Activated CD4-positive, CD25-positive, alpha-beta regulatory T cell treated with anti-CD3 and anti-CD28 coated beads, Interleukin-2, amount 50 U/mL, for 24 hours (primary cell): ENCODE measurements around the gene ONECUT3.
"Not testable (repeated sequence)": the region's sequence is repeated elsewhere in the genome, so short reads cannot be mapped to it uniquely, and the experiment has no call there.

Source experiments
- ATAC-seq, 2 donors: fragments of 150-1000 bp; cut with Tn5 transposase; one replicate each; pipeline ENCODE4 v1.10.0; 2021; ENCODE audit warnings: mild to moderate bottlenecking in 1 of 2, moderate library complexity in 1 of 2

The ONECUT3 gene

DNA sequence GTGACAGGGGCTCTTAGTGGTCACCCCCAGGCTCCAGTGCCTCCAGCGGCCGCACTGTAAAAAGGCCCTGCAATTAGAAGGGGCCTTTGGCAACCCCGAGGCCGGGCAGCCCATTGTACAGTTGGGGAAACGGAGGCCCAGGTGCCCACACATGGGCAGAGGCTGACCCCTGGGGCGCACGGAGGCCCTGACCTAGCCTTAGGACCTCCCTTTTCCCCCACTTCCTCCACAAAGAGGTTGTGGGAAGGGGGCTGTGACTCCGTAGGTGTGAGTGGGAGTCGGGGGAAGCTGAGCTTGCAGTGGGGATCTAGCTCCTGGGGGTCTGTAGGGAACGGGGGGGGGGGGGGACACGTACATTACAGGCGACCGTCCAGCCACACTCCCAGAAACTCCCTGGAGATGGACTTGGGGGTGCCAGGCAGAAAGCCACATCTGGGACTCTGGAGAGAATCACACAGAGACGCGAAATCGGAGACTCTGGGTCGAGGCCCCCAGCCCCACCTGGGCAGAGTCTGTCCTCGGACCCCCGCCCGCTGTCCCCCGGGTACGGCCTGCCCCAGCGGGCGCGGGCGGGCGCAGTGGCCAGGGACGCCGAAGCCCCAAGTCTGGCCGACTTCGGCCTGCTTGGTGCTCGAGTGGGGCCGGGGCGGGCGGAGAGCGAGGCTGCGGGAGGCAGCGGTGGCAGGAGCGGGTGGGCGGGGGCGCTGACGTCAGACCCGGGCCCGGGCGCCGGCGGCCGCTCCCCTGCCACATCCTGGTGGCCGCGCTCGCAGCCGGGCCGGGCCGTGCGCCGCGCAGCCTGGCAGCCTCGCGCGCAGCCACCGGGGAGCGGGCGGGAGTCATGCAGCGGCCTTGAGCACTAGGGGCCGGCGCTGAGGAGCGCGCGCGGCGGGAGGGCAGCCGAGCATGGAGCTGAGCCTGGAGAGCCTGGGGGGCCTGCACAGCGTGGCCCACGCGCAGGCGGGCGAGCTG is at the start of gene ONECUT3:
ONECUT3 (plus strand) TSS at position 750 of the 972 bp plus-strand sequence; CDS start at position 907, 157 bp downstream.
- ATAC-seq: no peak

DNA sequence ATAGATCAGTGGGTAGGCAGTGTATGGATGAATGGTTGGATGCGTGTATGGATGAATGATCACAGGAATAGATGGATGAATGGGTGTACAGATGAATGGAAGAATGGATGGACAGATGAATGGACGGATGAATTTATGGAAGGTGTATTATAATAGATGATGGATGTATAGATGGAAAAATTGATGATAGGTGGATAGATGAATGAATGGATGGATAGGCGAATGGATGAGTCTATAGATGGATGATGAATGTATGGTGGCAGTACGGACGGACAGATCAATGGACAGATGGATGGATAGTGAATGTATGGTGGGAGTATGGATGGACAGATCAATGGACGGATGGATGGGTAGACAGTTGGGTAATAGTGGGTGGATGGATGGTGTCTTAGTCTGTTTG is 49.0 kb upstream of the ONECUT3 start:
- no peak for ATAC-seq

- no peak for ATAC-seq
Measured at GRCh38 chr19:1705367-1705766, 47.9 kb upstream of the ONECUT3 start.

- ATAC-seq: not testable (repeated sequence)
Measured at GRCh38 chr19:1706646-1707045, 46.7 kb upstream of the ONECUT3 start.

DNA sequence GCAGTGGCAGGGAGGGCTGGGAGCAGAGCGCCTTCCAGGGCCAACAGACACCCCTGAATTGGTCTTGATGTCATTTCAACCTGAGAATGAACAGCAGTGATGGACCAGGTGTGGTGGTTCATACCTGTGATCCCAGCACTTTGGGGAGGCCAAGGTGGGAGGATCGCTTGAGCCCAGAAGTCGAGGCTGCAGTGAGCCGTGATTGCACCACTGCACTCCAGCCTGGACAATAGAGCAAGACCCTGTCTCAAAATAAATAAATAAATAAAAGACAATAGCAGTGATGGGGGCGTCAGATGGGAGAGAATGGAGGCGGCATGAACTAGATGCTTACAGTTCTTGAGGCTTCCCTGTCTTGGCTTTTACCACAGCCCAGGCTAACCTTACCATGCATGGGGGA is 46.1 kb upstream of the ONECUT3 start:
- no peak for ATAC-seq

- no peak for ATAC-seq
Measured at GRCh38 chr19:1713170-1713569, 40.1 kb upstream of the ONECUT3 start.

DNA sequence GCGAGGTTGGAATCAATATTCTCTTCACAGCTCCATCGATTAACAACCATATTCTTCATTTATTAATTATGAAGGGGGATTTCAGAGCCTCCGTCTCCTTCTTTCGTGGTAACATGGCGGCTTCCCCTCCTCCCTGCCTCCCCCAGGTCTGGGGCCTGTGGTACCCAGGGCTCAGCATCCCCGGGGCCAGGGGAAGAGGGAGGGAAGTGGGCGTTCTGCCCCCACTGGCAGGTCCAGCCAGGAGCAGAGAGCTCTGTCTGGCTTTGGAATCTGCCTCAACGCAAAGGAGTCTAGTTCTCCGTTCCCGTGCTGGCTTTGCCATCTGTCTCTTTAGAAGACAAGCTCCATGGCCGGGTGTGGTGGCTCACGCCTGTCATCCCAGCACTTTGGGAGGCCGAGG is 37.8 kb upstream of the ONECUT3 start:
- no peak for ATAC-seq

GRCh38 chr19:1717200-1717969 is 35.9 kb upstream of the ONECUT3 start:
- no peak for ATAC-seq

DNA sequence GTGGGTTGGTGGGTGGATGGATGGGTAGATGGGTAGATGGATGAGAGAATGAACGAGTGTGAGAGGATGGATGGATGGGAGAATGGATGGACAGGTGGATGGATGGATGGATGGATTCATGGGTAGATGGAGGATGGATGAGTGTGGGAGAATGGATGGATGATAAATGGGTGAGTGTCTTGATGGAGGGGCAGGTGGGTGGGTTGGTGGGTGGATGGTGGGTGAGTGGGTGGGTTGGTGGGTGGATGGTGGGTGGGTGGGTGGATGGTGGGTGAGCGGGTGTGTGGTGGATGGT is 35.4 kb upstream of the ONECUT3 start:
- no peak for ATAC-seq

DNA sequence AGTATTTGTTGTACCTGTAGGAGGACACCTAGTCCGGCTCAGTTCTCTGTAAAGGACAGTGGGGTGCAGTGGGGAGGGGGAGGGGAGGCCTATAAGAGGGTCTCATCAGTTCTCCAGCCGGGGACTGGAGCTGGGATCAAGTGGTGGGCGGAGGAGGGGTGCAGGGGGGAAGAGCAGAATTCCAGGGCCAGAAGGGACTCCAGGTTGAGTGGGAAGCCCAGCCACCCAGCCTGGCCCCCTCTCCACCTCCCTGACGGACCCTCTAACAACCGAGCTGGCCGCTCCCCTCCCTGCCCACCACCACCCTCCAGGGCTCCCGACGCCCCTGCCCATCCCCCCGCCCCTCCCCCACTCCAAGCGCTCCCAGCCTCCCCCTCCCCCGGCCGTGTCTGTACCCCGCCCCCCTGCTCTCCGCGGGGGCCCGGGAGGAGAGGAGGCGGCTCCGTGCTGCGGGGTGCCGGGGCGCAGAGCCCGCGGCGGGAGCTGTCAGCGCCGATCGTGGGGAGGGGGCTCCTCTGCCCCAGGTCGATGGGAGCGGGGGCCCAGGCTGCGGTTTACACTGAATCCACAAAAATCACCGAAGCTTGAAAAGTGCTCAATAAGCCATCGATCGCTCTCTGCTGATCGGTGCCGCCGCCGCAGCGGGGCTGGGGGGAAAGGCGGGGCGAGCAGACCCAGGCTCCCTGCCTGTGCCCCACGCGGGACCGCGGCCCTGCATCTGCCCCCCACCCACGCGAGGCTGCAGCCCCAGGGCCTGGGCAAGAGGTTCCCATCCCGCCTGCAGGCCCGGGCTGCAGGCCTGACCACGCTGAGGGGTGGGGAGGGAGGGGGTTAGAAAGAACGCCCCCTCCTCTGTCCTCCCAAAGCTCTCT is 34.6 kb upstream of the ONECUT3 start:
- no peak for ATAC-seq

DNA sequence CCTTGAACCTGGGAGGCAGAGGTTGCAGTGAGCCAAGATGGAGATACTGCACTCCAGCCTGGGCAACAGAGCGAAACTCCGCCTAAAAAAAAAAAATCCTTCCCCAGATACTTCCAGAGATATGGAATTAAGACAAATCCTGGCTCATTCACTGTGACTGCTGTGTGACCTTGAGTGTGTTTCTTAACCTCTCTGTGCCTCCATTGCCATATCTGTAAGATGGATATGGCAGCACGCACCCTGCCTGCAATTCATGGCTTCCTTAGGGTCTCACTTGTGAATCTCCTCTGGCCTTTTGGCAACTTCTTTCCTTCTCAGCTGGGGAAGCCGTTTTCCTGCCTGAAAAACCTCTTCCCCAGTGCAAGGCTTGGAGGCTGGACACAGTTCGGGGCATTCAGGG is 33.8 kb upstream of the ONECUT3 start:
- ATAC-seq: no peak

GRCh38 chr19:1720237-1720636 is 33.1 kb upstream of the ONECUT3 start:
- no peak for ATAC-seq

DNA sequence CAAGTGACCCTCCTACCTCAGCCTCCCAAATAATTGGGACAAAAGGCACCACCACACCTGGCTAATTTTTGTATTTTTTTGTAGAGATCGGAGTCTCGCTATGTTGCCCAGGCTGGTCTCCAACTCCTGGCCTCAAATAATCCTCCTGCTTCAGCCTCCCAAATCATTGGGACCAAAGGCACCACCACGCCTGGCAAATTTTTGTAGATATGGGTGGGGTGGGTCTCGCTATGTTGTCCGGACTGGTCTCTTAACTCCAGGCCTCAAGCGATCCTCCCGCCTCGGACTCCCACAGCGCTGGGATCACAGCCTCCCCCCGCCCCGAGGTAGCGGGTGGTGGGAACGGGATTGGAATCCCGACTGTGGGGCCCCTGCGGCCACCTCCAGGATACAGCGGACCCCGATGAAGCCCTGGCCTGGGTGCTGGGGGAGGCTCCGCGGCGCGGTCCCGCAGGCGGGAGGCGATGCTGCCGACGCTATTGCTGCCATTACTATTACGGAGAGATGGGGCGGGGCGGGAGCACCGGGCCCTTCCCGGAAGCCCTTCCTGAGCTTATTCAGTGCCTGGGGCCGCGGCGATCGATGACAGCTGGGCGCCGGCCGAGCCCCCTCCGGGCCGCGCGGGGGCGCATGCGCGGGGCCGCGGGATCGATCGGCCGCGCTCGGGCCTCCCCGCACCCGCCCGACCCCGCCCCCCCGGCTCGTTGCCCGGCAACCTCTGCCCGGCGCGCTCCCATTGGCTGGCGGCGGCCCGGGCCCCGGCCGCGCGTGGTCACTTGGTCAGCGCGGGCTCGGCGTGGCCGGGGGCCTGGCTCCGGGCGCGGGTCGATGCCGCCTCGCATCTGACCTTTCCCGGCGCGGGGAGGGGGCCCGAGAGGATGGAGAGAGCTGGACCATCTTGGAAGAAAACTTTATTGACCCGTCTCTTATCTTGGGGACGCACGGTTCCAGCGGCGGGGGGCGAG is 27.9 kb upstream of the ONECUT3 start:
- peak; percentile 79 to 84 for ATAC-seq

GRCh38 chr19:1728816-1729567 is 24.3 kb upstream of the ONECUT3 start:
- no peak for ATAC-seq

DNA sequence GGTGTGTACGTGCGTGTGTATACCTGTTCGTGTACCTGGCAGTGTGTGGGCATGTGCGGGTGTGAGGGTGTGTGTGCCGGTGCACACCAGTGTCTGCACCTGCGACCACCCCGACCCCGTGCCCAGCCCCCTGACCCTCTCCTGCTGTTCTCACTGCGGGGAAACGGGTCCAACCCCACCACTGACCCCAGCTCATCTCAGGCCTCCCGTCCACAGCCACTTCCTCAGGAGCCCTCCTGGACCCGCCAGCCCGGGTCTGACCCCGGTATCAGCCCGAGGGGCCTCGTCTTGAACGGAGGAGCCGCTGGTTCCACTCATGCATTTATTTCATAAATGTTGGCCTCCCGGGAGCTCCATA is 23.8 kb upstream of the ONECUT3 start:
- no peak for ATAC-seq

- ATAC-seq: no peak
Measured at GRCh38 chr19:1730157-1730556, 23.1 kb upstream of the ONECUT3 start.

GRCh38 chr19:1734321-1734966 is 18.9 kb upstream of the ONECUT3 start:
- ATAC-seq: no peak

DNA sequence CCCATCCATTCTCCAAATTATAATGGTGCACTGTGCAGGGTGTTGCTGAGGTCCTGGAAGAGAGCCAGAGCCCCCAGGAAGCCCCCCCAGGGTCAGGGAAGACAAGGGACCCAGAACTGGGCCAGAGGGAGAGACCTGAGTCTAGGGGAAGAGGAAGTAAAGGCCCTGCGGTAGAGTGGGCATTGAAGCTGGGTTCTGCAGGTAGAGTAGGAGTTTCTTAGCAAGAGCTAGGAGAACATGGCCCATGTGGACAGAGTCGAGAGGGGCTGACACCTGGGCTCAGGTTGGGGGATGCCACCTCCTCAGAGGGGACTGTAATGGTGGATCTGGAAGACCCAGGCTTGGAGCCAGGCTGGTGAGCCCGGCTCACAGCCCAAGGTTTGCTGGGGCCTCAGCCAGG is 17.0 kb upstream of the ONECUT3 start:
- ATAC-seq: no peak

DNA sequence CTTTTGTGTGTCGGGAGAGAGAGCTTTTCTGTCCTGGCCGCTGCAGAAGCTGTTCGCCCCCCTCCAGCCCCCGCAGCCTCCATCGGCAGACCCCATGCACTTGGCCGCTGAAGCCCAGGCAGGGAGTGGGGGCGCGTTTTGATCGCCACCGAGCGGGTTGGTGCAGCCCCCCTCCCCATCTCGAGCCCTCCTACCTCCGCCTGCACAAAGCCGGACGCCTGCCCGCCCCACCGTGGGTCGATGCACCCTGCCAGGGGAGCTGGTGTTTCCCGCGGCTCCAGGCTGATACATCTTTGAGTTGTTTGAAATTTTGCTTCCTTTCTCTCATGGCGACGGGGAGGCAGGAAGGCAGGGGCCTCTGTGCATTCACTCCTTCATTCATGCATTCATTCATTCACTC is 16.4 kb upstream of the ONECUT3 start:
- no peak for ATAC-seq

DNA sequence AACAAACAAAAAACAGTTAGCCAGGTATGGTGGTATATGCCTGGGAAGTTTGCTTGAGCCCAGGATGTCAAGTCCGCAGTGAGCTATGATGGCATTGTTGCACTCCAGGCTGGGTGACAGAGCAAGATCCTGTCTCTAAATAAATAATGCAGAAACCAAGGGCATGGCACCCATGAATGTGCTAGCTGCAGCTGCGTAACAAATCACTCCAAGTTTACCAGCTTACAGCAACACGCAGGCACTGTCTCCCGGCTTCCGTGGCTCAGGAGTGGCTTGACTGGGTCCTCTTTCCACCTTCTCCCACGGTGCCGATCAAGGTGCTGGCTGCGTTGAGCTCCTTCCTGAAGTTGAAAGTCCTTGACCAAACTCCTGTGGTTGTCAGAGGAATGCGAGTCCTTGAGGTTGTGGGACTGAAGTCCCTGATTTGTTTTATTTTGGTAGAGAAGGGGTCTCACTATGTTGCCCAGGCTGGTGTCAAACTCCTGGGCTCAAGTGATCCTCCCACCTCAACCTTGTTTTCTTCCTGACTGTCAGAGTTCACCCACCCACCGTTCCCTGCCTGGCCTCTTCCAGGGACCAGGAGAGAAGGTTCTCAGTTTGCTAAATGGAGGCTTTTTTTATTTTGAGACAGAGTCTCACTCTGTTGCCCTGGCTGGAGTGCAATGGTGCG is 13.2 kb upstream of the ONECUT3 start:
- ATAC-seq: no peak
